H9 (cell line): ENCODE measurements around the gene PRELID1. TPM values are rescaled to one million over a fixed set of nuclear protein-coding genes. Genes with fewer than 3 reads are reported as not detected.

ENCODE experiments used
- DNase-seq: peaks from one replicate; pipeline ENCODE4 v3.0.0-alpha.2; 2017
- H2AFZ ChIP-seq: one replicate; pipeline ENCODE4 v1.6.1; 2013; ENCODE audit warnings: mild to moderate bottlenecking, low read length, control low read depth, moderate library complexity
- H2AK5ac ChIP-seq: 2 replicates; pipeline ENCODE4 v1.6.1; 2013; ENCODE audit warnings: low read length, control low read depth, mixed read lengths; ENCODE audit not compliant: insufficient read length
- H2BK120ac ChIP-seq: one replicate; pipeline ENCODE4 v1.6.1; 2013; ENCODE audit warnings: low read depth, mild to moderate bottlenecking, low read length, control low read depth, inconsistent platforms; ENCODE audit not compliant: poor library complexity, severe bottlenecking
- H2BK12ac ChIP-seq: 2 replicates; pipeline ENCODE4 v1.6.1; 2013; ENCODE audit warnings: low read length, control low read depth, mixed read lengths, low read depth; ENCODE audit not compliant: insufficient read length
- H2BK15ac ChIP-seq: 2 replicates; pipeline ENCODE4 v1.6.1; 2013; ENCODE audit warnings: low read depth, low read length, control low read depth
- H2BK20ac ChIP-seq: one replicate; pipeline ENCODE4 v1.6.1; 2013; ENCODE audit warnings: low read depth, mild to moderate bottlenecking, low read length, control low read depth, inconsistent platforms; ENCODE audit not compliant: poor library complexity, severe bottlenecking
- H2BK5ac ChIP-seq: 2 replicates; pipeline ENCODE4 v1.6.1; 2013; ENCODE audit warnings: low read length, control low read depth, mixed read lengths; ENCODE audit not compliant: insufficient read length
- H3K14ac ChIP-seq: 2 replicates; pipeline ENCODE4 v1.6.1; 2013; ENCODE audit warnings: low read length, control low read depth; ENCODE audit not compliant: insufficient read depth
- H3K18ac ChIP-seq: 2 replicates; pipeline ENCODE4 v1.6.1; 2013; ENCODE audit warnings: low read depth, mild to moderate bottlenecking, mixed read lengths, low read length, control low read depth; ENCODE audit not compliant: insufficient read length
- H3K23ac ChIP-seq: 2 replicates; pipeline ENCODE4 v1.6.1; 2013; ENCODE audit warnings: low read length, control low read depth, mixed read lengths, low read depth; ENCODE audit not compliant: insufficient read length
- H3K23me2 ChIP-seq: 2 replicates; pipeline ENCODE4 v1.6.1; 2013; ENCODE audit warnings: low read depth, mild to moderate bottlenecking, mixed read lengths, low read length, control low read depth; ENCODE audit not compliant: insufficient read length, poor library complexity, severe bottlenecking
- H3K27ac ChIP-seq: 2 replicates; pipeline ENCODE4 v1.5.1; 2013; ENCODE audit warnings: low read length, control low read depth, mixed read lengths, low read depth; ENCODE audit not compliant: insufficient read length
- H3K27me3 ChIP-seq: 2 replicates; pipeline ENCODE4 v1.6.1; 2013; ENCODE audit warnings: low read length, control low read depth, inconsistent platforms; ENCODE audit not compliant: insufficient read depth
- H3K4ac ChIP-seq: 2 replicates; pipeline ENCODE4 v1.6.1; 2013; ENCODE audit warnings: low read depth, mild to moderate bottlenecking, control low read depth, inconsistent platforms, low read length, moderate library complexity
- H3K4me1 ChIP-seq: 2 replicates; pipeline ENCODE4 v1.6.1; 2013; ENCODE audit warnings: low read length, control low read depth, inconsistent platforms; ENCODE audit not compliant: insufficient read depth
- H3K4me2 ChIP-seq: 2 replicates; pipeline ENCODE4 v1.6.1; 2013; ENCODE audit warnings: low read length, control low read depth, mixed read lengths; ENCODE audit not compliant: insufficient read length, insufficient read depth
- H3K56ac ChIP-seq: 2 replicates; pipeline ENCODE4 v1.6.1; 2013; ENCODE audit warnings: low read depth, mild to moderate bottlenecking, mixed read lengths, low read length, control low read depth; ENCODE audit not compliant: insufficient read length
- H3K79me1 ChIP-seq: 2 replicates; pipeline ENCODE4 v1.6.1; 2013; ENCODE audit warnings: low read depth, mild to moderate bottlenecking, moderate library complexity, low read length, control low read depth, inconsistent platforms; ENCODE audit not compliant: insufficient read depth, poor library complexity, severe bottlenecking
- H3K79me2 ChIP-seq: 2 replicates; pipeline ENCODE4 v1.6.1; 2013; ENCODE audit warnings: low read length, control low read depth, inconsistent platforms; ENCODE audit not compliant: insufficient read depth
- H3K9ac ChIP-seq: 2 replicates; pipeline ENCODE4 v1.6.1; 2013; ENCODE audit warnings: low read length, control low read depth, mixed read lengths; ENCODE audit not compliant: insufficient read length; ENCODE audit errors: extremely low read depth
- H3K9me3 ChIP-seq: one replicate; pipeline ENCODE4 v1.6.1; 2013; ENCODE audit warnings: low read depth, low read length, inconsistent platforms; ENCODE audit not compliant: control insufficient read depth
- H3T11ph ChIP-seq: one replicate; pipeline ENCODE4 v1.6.1; 2013; ENCODE audit warnings: mild to moderate bottlenecking, low read length, control low read depth, inconsistent platforms
- H4K20me1 ChIP-seq: one replicate; pipeline ENCODE4 v1.6.1; 2013; ENCODE audit not compliant: control insufficient read depth, insufficient read length, insufficient read depth
- H4K5ac ChIP-seq: 2 replicates; pipeline ENCODE4 v1.6.1; 2013; ENCODE audit warnings: low read depth, mild to moderate bottlenecking, mixed read lengths, low read length, control low read depth; ENCODE audit not compliant: insufficient read length
- H4K8ac ChIP-seq: replicated peaks from 2 replicates; pipeline ENCODE4 v1.6.1; 2013; ENCODE audit warnings: low read length, control low read depth, mixed read lengths, low read depth; ENCODE audit not compliant: insufficient read length
- H4K91ac ChIP-seq: 2 replicates; pipeline ENCODE4 v1.6.1; 2013; ENCODE audit warnings: low read depth, mild to moderate bottlenecking, moderate library complexity, mixed read lengths, low read length, control low read depth; ENCODE audit not compliant: insufficient read length
- H3K27ac Mint-ChIP-seq, 3 experiments: 2 replicates in 2 of 3; 3 replicates in 1 of 3; pipeline ENCODE4 v1.8.0; 2020 to 2021; ENCODE audit warnings: mixed read lengths in 3 of 3, mild to moderate bottlenecking in 1 of 3, moderate library complexity in 1 of 3
- H3K27me3 Mint-ChIP-seq: 2 replicates; pipeline ENCODE4 v1.8.0; 2021; ENCODE audit warnings: low read depth, mild to moderate bottlenecking, moderate library complexity, mixed read lengths
- H3K36me3 Mint-ChIP-seq, 3 experiments: 2 replicates in 2 of 3; 3 replicates in 1 of 3; pipeline ENCODE4 v1.8.0; 2020 to 2021; ENCODE audit warnings: low read depth in 3 of 3, mixed read lengths in 3 of 3; ENCODE audit not compliant: insufficient read depth in 1 of 3
- H3K4me1 Mint-ChIP-seq, 2 experiments: 2 replicates each; pipeline ENCODE4 v1.8.0; 2020; ENCODE audit warnings: mixed read lengths in 2 of 2
- H3K4me3 Mint-ChIP-seq, 2 experiments: 2 replicates in 1 of 2; 3 replicates in 1 of 2; pipeline ENCODE4 v1.8.0; 2020 to 2021; ENCODE audit warnings: mild to moderate bottlenecking in 2 of 2, mixed read lengths in 2 of 2, moderate library complexity in 1 of 2
- H3K9me3 Mint-ChIP-seq, 2 experiments: 2 replicates in 1 of 2; 3 replicates in 1 of 2; pipeline ENCODE4 v1.8.0; 2020; ENCODE audit warnings: mild to moderate bottlenecking in 2 of 2, mixed read lengths in 2 of 2, moderate library complexity in 1 of 2
- whole genome bisulfite sequencing: extraction: QIAGEN DNeasy Blood & Tissue Kit; methylation state at CpG from one replicate; pipeline ENCODE4 v1.1.7; 2013; ENCODE audit warnings: missing lambda C conversion rate, low lambda C conversion rate, mixed read lengths; ENCODE audit not compliant: insufficient read length; ENCODE audit errors: extremely low coverage; 5-methylcytosine and 5-hydroxymethylcytosine counted together
- total RNA-seq: library from RNA; stranded (reverse); gene quantifications from 2 replicates; pipeline ENCODE4 v1.2.1, GENCODE V29; 2021
- TF ChIP-seq, protein P1 (sequence below): fragments of 200-600 bp; sonication (generic); conservative IDR thresholded peaks from 3 replicates; pipeline ENCODE4 v1.8.0; 2021; ENCODE audit warnings: antibody characterized with exemption, mild to moderate bottlenecking

Gene PRELID1
- total RNA-seq, 1 experiment from 2014 or later, result 213 TPM

DNA sequence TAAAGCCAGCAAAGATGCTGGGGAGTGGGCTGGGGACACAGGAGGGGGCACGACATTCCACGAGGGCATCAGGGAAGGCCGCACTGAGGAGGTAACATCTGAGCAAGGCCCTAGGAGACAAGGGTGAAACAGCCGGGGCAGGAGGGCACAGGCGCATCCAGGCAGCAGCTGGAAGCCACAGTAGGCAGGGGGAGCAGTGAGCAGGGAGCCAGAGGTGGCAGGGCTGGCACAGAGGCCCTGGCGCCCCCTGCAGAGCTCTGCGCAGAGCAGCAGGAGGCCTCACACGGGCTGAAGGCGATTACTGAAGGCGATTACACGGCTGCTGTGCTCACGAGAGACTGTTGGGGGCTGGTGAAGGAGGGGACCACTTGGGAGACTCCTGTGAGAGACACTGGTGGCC is 32.5 kb downstream of the PRELID1 start:
- no peak overlapping the region for H3K4me2 ChIP-seq
- no peak overlapping the region for H3K9ac ChIP-seq
- H3K27ac ChIP-seq, result peak overlapping the region; percentile 15
- H3K14ac ChIP-seq, result no peak overlapping the region; the same call in 1 of the 2 replicates
- H4K20me1 ChIP-seq, result no peaks in the 10 kb centered on the region
- H3K27ac Mint-ChIP-seq, result peak overlapping the region; percentile 45 to 93 (median 87); a peak in 6 of 7 replicates
- H3K4me1 ChIP-seq, result peaks cover 6% of the 10 kb centered on the region; the same call in 1 of the 2 replicates
- H3K36me3 Mint-ChIP-seq, result peaks cover 21 to 70% (median 59%) of the 10 kb centered on the region in 3 experiments; a peak in 6 of 7 replicates
- H3K56ac ChIP-seq, result no peak overlapping the region
- H3K4me3 Mint-ChIP-seq, result no peak overlapping the region
- WGBS, result no CpG with 5 or more reads among the region's 12 CpGs
- H2BK120ac ChIP-seq, result no peak overlapping the region
- no peak overlapping the region for H4K91ac ChIP-seq
- H2BK15ac ChIP-seq, result no peak overlapping the region
- H2BK5ac ChIP-seq, result no peak overlapping the region
- TF ChIP-seq, protein P1, sequence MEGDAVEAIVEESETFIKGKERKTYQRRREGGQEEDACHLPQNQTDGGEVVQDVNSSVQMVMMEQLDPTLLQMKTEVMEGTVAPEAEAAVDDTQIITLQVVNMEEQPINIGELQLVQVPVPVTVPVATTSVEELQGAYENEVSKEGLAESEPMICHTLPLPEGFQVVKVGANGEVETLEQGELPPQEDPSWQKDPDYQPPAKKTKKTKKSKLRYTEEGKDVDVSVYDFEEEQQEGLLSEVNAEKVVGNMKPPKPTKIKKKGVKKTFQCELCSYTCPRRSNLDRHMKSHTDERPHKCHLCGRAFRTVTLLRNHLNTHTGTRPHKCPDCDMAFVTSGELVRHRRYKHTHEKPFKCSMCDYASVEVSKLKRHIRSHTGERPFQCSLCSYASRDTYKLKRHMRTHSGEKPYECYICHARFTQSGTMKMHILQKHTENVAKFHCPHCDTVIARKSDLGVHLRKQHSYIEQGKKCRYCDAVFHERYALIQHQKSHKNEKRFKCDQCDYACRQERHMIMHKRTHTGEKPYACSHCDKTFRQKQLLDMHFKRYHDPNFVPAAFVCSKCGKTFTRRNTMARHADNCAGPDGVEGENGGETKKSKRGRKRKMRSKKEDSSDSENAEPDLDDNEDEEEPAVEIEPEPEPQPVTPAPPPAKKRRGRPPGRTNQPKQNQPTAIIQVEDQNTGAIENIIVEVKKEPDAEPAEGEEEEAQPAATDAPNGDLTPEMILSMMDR, result peak; percentile 43
- peaks cover 9 to 17% of the 10 kb centered on the region in 2 experiments for H3K4me1 Mint-ChIP-seq
- H2BK20ac ChIP-seq, result no peak overlapping the region
- no peaks in the 10 kb centered on the region for H3K27me3 ChIP-seq
- H3T11ph ChIP-seq, result no peak overlapping the region
- no peaks in the 10 kb centered on the region; the same call in 1 of the 2 replicates for H3K27me3 Mint-ChIP-seq
- no peaks in the 10 kb centered on the region for H3K23me2 ChIP-seq
- no peak overlapping the region for H3K23ac ChIP-seq
- H3K9me3 Mint-ChIP-seq, result no peaks in the 10 kb centered on the region
- H4K5ac ChIP-seq, result no peak overlapping the region
- H4K8ac ChIP-seq, result no peak overlapping the region
- H3K9me3 ChIP-seq, result no peaks in the 10 kb centered on the region
- no peaks in the 10 kb centered on the region for H3K79me1 ChIP-seq
- H2AK5ac ChIP-seq, result no peak overlapping the region
- no peak overlapping the region for H3K4ac ChIP-seq
- H2AFZ ChIP-seq, result no peak overlapping the region
- H3K18ac ChIP-seq, result no peak overlapping the region
- peak; percentile 54 for DNase-seq
- no peaks in the 10 kb centered on the region; the same call in 1 of the 2 replicates for H3K79me2 ChIP-seq
- no peak overlapping the region for H2BK12ac ChIP-seq
